Measurements from ENCODE around the gene POLE.

Gene POLE

DNA sequence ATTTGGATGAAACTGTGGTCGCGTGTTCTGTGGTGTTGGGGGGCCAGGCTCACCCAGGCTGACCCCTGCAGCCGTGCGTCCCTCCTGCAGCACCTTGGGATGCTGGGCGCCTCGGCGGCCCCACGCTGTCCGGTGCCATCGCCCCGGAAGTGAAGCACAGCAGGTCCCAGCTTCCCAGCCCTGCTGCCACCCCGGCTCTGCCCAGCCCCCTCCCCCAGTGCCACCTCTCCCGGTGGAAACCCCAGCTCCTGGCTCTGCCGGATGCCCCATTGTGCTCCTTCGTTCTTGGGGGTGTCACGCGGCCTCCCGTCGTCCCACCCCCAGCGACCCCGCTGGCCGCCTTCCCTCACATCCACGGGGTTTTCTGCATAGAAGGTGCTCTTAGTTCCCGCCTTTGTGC is 102.0 kb downstream of the POLE start:
- in situ Hi-C loops (cut with HindIII; ENCODE audit: low sequenced_read_pairs): no loop called here
- H3K4me3 ChIP-seq (ENCODE audit: low read depth, low read length): no peak overlapping the region
- no peak for DNase-seq (ENCODE audit: low read depth, low spot score)
- TF ChIP-seq, protein P1, sequence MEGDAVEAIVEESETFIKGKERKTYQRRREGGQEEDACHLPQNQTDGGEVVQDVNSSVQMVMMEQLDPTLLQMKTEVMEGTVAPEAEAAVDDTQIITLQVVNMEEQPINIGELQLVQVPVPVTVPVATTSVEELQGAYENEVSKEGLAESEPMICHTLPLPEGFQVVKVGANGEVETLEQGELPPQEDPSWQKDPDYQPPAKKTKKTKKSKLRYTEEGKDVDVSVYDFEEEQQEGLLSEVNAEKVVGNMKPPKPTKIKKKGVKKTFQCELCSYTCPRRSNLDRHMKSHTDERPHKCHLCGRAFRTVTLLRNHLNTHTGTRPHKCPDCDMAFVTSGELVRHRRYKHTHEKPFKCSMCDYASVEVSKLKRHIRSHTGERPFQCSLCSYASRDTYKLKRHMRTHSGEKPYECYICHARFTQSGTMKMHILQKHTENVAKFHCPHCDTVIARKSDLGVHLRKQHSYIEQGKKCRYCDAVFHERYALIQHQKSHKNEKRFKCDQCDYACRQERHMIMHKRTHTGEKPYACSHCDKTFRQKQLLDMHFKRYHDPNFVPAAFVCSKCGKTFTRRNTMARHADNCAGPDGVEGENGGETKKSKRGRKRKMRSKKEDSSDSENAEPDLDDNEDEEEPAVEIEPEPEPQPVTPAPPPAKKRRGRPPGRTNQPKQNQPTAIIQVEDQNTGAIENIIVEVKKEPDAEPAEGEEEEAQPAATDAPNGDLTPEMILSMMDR (IDR thresholded peaks at IDR 0.05; ENCODE audit: low read depth, low read length): no peak

DNA sequence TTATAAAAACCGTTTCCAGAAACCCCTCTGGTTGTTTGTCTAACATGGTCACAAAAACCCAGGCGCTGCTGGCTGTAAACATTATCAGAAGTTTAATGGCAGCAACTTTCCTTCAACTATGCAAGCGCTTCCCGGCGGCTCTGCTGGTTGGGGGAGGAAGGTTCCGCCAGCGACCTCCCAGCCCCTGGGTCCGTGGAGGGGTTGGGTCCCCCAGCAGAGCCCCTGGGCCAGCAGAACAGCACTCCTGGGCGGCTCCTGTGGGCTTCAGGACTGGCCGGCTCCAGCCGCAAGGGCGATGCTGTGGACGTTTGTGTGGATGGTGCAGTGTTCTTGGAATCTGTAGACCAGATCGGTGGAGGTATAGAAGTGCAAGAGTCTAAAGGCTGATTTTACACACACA is 102.7 kb downstream of the POLE start:
- H3K4me3 ChIP-seq (ENCODE audit: low read depth, low read length): no peak overlapping the region
- DNase-seq (ENCODE audit: low read depth, low spot score): no peak
- in situ Hi-C loops (cut with HindIII; ENCODE audit: low sequenced_read_pairs): no loop called here
- TF ChIP-seq, protein P1 (IDR thresholded peaks at IDR 0.05; ENCODE audit: low read depth, low read length): no peak

DNA sequence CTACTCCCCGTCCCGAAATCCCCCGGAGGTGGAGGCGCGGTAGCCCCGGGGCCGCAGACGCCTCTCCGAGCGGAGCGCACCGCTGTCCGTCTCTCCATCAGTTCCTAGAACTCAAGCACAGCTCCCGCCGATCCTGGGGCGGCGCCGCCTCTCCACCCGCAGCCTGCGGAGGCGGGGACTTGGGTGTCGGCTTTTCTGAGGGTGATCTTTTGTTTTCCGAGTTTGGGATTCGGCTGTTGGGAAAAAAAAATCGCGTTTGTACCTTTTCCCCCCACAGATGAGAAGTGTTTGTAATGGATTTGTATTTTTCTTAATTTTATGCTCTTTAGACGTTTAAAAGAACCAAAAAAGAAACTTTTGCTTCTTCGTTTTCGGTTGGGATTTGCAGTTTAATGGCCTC is 103.4 kb downstream of the POLE start:
- no peak for DNase-seq (ENCODE audit: low read depth, low spot score)
- no peak overlapping the region for H3K4me3 ChIP-seq (ENCODE audit: low read depth, low read length)
- in situ Hi-C loops (cut with HindIII; ENCODE audit: low sequenced_read_pairs): no loop called here
- TF ChIP-seq, protein P1 (IDR thresholded peaks at IDR 0.05; ENCODE audit: low read depth, low read length): no peak

DNA sequence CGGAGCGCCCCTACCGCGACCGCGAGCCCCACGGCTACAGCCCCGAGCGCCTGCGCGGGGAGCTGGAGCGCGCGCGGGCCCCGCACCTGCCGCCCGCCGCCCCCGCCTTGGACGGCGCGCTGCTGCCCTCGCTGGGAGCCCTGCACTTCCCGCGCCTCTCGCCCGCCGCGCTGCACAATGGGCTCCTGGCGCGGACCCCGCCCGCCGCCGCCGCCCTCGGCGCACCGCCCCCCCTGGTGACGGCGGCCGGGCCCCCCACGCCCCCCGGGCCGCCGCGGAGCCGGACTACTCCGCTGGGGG is 103.8 kb downstream of the POLE start:
- TF ChIP-seq, protein P1 (IDR thresholded peaks at IDR 0.05; ENCODE audit: low read depth, low read length): no peak
- no peak overlapping the region for H3K4me3 ChIP-seq (ENCODE audit: low read depth, low read length)
- no peak for DNase-seq (ENCODE audit: low read depth, low spot score)
- in situ Hi-C loops (cut with HindIII; ENCODE audit: low sequenced_read_pairs): no loop called here

DNA sequence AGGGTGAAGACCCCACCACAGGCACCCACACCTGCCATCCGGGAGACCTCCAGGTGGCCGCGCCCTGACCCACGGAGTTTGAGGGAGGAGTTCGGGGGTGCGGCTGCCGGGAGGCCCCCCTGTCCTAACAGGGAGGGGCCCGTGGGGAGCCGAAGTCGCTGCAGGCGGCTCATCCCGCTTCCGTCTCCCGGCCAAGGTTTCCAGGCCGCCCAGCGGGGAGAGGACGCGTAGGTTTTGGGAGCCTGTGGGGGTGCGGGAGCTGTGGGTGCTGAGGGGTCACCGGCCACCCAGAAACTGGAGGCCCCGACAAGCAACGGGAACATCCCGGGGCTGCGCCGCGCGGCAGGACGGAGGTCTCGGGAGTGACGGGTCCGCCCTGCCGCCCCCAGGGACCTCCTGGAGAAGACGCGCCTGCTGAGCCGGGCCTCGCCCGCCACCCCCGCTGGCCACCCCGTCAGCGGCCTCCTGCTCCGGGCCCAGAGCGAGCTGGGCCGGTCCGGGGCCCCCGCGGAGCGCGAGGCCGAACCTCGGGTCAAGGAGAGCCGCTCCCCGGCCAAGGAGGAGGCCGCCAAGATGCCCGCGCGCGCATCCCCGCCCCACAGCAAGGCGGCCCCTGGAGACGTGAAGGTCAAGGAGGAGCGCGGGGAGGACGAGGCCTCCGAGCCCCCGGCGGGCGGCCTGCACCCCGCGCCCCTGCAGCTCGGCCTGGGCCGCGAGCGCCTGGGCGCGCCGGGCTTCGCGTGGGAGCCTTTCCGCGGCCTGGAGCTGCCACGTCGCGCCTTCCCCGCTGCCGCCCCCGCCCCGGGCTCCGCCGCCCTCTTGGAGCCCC is 104.3 kb downstream of the POLE start:
- in situ Hi-C loops (cut with HindIII; ENCODE audit: low sequenced_read_pairs): no loop called here
- TF ChIP-seq, protein P1 (IDR thresholded peaks at IDR 0.05; ENCODE audit: low read depth, low read length): no peak
- no peak overlapping the region for H3K4me3 ChIP-seq (ENCODE audit: low read depth, low read length)
- no peak for DNase-seq (ENCODE audit: low read depth, low spot score)

DNA sequence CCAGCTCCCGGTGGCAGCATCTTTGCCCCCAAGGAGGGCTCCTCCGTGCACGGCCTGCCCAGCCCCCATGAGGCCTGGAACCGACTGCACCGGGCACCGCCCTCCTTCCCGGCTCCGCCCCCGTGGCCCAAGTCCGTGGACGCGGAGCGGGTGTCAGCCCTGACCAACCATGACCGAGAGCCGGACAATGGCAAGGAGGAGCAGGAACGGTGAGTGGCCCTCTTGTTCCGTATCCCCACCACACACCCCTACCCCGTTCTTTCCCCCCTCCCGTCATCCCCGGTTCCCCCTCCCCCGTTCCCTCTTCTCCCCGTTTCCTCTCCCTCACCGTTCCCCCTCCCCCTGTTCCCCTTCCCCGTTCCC is 105.1 kb downstream of the POLE start:
- no peak for DNase-seq (ENCODE audit: low read depth, low spot score)
- in situ Hi-C loops (cut with HindIII; ENCODE audit: low sequenced_read_pairs): no loop called here
- TF ChIP-seq, protein P1 (IDR thresholded peaks at IDR 0.05; ENCODE audit: low read depth, low read length): no peak
- no peak overlapping the region for H3K4me3 ChIP-seq (ENCODE audit: low read depth, low read length)
